ENCODE data around the gene SFRP5.

- no peak for TF ChIP-seq OSR1 (CRISPR knock-in tag; IDR thresholded peaks at IDR 0.05)
- TF ChIP-seq ZFP30 (CRISPR knock-in tag; IDR thresholded peaks at IDR 0.05), result no peak
- TF ChIP-seq, protein P1, sequence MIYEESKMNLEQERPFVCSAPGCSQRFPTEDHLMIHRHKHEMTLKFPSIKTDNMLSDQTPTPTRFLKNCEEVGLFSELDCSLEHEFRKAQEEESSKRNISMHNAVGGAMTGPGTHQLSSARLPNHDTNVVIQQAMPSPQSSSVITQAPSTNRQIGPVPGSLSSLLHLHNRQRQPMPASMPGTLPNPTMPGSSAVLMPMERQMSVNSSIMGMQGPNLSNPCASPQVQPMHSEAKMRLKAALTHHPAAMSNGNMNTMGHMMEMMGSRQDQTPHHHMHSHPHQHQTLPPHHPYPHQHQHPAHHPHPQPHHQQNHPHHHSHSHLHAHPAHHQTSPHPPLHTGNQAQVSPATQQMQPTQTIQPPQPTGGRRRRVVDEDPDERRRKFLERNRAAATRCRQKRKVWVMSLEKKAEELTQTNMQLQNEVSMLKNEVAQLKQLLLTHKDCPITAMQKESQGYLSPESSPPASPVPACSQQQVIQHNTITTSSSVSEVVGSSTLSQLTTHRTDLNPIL (CRISPR knock-in tag; IDR thresholded peaks at IDR 0.05; ENCODE audit: low read depth), result no peak
- TF ChIP-seq BACH2 (CRISPR knock-in tag; IDR thresholded peaks at IDR 0.05; ENCODE audit: borderline replicate concordance), result no peak
- TF ChIP-seq RARB (CRISPR knock-in tag; IDR thresholded peaks at IDR 0.05), result no peak
- TF ChIP-seq ARNTL (CRISPR knock-in tag; IDR thresholded peaks at IDR 0.05; ENCODE audit: borderline replicate concordance, low read depth), result no peak
- no peak for TF ChIP-seq PATZ1 (CRISPR knock-in tag; IDR thresholded peaks at IDR 0.05; ENCODE audit: borderline replicate concordance)
- no peak for TF ChIP-seq ZNF565 (CRISPR knock-in tag; conservative IDR thresholded peaks at IDR 0.05; ENCODE audit: low read depth)
- no peak for TF ChIP-seq ZFP3 (CRISPR knock-in tag; IDR thresholded peaks at IDR 0.05)
- TF ChIP-seq ESRRG (CRISPR knock-in tag; IDR thresholded peaks at IDR 0.05), result no peak
Observed at GRCh38 chr10:97761331-97761865, 10.4 kb downstream of the SFRP5 start.
